Stomach (tissue), 4 donors: Measurements from ENCODE around the gene CHST14.

Experiments
- POLR2A ChIP-seq, 4 donors: fragments of 450-650 bp; IDR thresholded peaks; one replicate each; pipeline ENCODE4 v1.6.1; 2016; ENCODE audit warnings: antibody characterized with exemption in 4 of 4, control low read depth in 2 of 4, mild to moderate bottlenecking in 1 of 4, moderate library complexity in 1 of 4
- TF ChIP-seq, protein P1 (sequence below), 7 experiments: fragments of 450-650 bp in 4 of 7; fragments of 200-600 bp in 3 of 7; sonication (generic) in 3 of 7; IDR thresholded peaks; one replicate each; pipeline ENCODE4 v1.5.1; 2016 to 2019; ENCODE audit warnings: antibody characterized with exemption in 7 of 7, control low read depth in 2 of 7, mild to moderate bottlenecking in 1 of 7

DNA sequence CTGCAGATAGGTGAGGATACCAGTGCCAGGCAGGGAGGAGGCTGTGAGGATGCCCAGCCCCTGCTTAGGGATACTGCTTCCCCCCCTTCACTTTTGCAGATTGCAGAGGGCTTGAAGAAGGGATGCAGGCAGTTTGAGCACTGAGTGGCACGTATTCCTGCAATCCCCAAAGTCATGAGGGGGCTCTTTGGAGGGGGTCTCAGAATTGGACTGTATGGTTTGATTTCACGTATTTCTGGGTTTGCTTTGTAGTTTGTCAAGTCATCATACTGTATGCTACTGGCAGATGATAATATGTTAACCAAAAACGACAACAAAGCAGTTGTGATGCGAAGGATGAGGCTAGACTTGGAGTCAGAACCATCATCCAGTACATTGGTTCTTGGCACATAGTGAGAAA lies 28.1 kb downstream of the CHST14 start:
- TF ChIP-seq, protein P1, sequence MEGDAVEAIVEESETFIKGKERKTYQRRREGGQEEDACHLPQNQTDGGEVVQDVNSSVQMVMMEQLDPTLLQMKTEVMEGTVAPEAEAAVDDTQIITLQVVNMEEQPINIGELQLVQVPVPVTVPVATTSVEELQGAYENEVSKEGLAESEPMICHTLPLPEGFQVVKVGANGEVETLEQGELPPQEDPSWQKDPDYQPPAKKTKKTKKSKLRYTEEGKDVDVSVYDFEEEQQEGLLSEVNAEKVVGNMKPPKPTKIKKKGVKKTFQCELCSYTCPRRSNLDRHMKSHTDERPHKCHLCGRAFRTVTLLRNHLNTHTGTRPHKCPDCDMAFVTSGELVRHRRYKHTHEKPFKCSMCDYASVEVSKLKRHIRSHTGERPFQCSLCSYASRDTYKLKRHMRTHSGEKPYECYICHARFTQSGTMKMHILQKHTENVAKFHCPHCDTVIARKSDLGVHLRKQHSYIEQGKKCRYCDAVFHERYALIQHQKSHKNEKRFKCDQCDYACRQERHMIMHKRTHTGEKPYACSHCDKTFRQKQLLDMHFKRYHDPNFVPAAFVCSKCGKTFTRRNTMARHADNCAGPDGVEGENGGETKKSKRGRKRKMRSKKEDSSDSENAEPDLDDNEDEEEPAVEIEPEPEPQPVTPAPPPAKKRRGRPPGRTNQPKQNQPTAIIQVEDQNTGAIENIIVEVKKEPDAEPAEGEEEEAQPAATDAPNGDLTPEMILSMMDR (IDR thresholded peaks at IDR 0.05): no peak
- no peak for TF ChIP-seq POLR2A (IDR thresholded peaks at IDR 0.05)
